Stimulated activated CD4-positive, alpha-beta T cell treated with anti-CD3 and anti-CD28 coated beads, Interleukin-2, amount 100 ng/mL, for 24 hours (primary cell): Measurements from ENCODE around the gene LRRC4C.

Source experiments
- DNase-seq, 2 donors: peaks; one replicate each; pipeline ENCODE4 v3.0.0-alpha.2; 2020

Gene LRRC4C

GRCh38 chr11:40280159-40281051, 1179.0 kb downstream of the LRRC4C start:
- DNase-seq = no peak

GRCh38 chr11:40276960-40277359, 1182.5 kb downstream of the LRRC4C start:
- DNase-seq = no peak

GRCh38 chr11:40274017-40274416, 1185.4 kb downstream of the LRRC4C start:
- DNase-seq = no peak

GRCh38 chr11:40273192-40273732, 1186.2 kb downstream of the LRRC4C start:
- DNase-seq = no peak

GRCh38 chr11:40271361-40271760, 1188.1 kb downstream of the LRRC4C start:
- DNase-seq = no peak

GRCh38 chr11:40269865-40270264, 1189.6 kb downstream of the LRRC4C start:
- no peak for DNase-seq

GRCh38 chr11:40268551-40268950, 1190.9 kb downstream of the LRRC4C start:
- DNase-seq = no peak

GRCh38 chr11:40255457-40255856, 1204.0 kb downstream of the LRRC4C start:
- DNase-seq = no peak

- DNase-seq = no peak
These were observed 1206.3 kb downstream of the LRRC4C start for GRCh38 chr11:40253166-40253565.

GRCh38 chr11:40252236-40252635, 1207.2 kb downstream of the LRRC4C start:
- DNase-seq = no peak

- DNase-seq = no peak
These were observed 1212.5 kb downstream of the LRRC4C start for GRCh38 chr11:40246983-40247382.

GRCh38 chr11:40241524-40242051, 1217.9 kb downstream of the LRRC4C start:
- no peak for DNase-seq

GRCh38 chr11:40240284-40240683, 1219.2 kb downstream of the LRRC4C start:
- no peak for DNase-seq

- DNase-seq = no peak
These were observed 1222.9 kb downstream of the LRRC4C start for GRCh38 chr11:40236526-40236925.

- no peak for DNase-seq
These were observed 1223.6 kb downstream of the LRRC4C start for GRCh38 chr11:40235841-40236240.

- DNase-seq = no peak
These were observed 1228.6 kb downstream of the LRRC4C start for GRCh38 chr11:40230821-40231220.

- no peak for DNase-seq
These were observed 1230.8 kb downstream of the LRRC4C start for GRCh38 chr11:40228662-40229061.

GRCh38 chr11:40227730-40228129, 1231.7 kb downstream of the LRRC4C start:
- DNase-seq = no peak

GRCh38 chr11:40226654-40227053, 1232.8 kb downstream of the LRRC4C start:
- DNase-seq = no peak

GRCh38 chr11:40223596-40224330, 1235.7 kb downstream of the LRRC4C start:
- no peak for DNase-seq

- DNase-seq = no peak
These were observed 1240.1 kb downstream of the LRRC4C start for GRCh38 chr11:40219401-40219800.

- DNase-seq = no peak
These were observed 1243.9 kb downstream of the LRRC4C start for GRCh38 chr11:40215556-40215955.

- DNase-seq = no peak
These were observed 1252.0 kb downstream of the LRRC4C start for GRCh38 chr11:40207416-40207815.

- DNase-seq = no peak
These were observed 1255.2 kb downstream of the LRRC4C start for GRCh38 chr11:40204228-40204627.
